GM12865 (cell line): ENCODE data around the gene CDH4.
"Not testable (repeated sequence)": the region's sequence is repeated elsewhere in the genome, so short reads cannot be mapped to it uniquely, and the experiment has no call there.

Experiments
- DNase-seq: peaks from one replicate; pipeline ENCODE4 v3.0.0; 2010; ENCODE audit warnings: low read depth
- H3K4me3 ChIP-seq: 2 replicates; pipeline ENCODE4 v1.5.1; 2011; ENCODE audit warnings: mild to moderate bottlenecking, low read depth, low read length, control low read depth
- CTCF ChIP-seq: IDR thresholded peaks from 2 replicates; pipeline ENCODE4 v1.5.1; 2011; ENCODE audit warnings: low read length, control low read depth, low read depth, inconsistent platforms; ENCODE audit not compliant: insufficient read depth; ENCODE audit errors: missing control alignments

The CDH4 gene

DNA sequence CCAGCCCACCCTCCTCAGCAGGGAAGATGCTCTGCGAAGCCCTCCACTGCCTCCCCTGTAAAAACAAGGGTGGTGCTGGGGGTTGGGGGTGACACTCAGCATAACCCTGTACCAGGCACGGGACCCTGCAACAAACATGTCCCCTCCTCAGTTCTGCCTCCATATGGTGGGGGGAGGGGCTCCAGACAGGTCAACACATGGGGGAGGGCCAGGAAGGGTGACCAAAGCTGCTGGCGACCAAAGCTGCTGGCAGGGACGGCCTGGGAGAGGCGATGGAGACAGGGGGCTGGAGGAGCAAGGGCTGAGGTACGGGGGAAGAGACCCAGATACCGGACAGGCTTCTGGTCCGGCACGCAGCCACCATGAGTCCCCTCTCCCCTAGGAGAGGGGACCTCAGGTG is 690.5 kb downstream of the CDH4 start:
- no peak for TF ChIP-seq CTCF
- H3K4me3 ChIP-seq: no peak overlapping the region
- no peak for DNase-seq

GRCh38 chr20:61944967-61945366 is 692.9 kb downstream of the CDH4 start:
- H3K4me3 ChIP-seq, DNase-seq: not testable (repeated sequence)

DNA sequence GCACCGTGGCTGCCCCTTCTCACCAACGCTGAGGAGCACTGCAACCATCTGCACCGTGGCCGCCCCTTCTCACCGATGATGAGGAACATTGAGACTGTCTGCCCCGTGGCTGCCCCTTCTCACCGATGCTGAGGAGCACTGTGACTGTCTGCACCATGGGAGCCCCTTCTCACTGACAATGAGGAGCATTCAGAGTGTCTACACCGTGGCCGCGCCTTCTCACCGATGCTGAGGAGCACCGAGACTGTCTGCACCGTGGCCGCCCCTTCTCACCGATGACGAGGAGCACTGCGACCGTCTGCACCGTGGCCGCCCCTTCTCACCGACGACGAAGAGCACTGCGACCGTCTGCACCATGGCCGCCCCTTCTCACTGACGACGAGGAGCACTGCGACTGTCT is 693.4 kb downstream of the CDH4 start:
- DNase-seq, H3K4me3 ChIP-seq: not testable (repeated sequence)

- H3K4me3 ChIP-seq, DNase-seq: not testable (repeated sequence)
Measured at GRCh38 chr20:61948056-61948455, 696.0 kb downstream of the CDH4 start.

DNA sequence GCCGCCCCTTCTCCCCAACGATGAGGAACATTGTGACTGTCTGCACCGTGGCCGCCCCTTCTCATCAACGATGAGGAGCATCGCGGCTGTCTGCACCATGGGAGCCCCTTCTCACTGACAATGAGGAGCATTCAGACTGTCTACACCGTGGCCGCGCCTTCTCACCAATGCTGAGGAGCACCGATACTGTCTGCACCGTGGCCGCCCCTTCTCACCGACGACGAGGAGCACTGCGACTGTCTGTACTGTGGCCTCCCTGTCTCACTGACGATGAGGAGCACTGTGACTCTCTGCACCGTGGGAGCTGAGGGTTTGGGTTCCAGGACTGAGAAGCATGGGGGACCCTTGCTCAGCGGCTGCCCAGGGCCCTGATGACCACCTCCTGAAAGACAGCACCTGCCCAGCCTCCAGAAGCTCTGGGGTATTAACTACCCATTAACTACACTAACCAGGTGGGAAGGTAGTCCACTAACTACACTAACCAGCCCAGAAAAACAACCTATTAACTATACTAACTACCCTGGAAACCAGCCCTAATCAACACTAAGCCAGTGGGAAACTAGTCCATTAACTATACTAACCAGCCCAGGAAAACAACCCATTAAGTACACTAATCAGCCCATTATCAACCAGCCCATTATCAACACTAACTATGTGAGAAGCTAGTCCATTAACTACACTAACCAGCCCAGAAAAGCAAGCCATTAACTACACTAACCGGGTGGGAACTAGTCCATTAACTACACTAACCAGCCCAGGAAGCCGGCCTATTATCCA is 696.7 kb downstream of the CDH4 start:
- no peak for DNase-seq
- TF ChIP-seq CTCF: no peak
- no peak overlapping the region for H3K4me3 ChIP-seq

DNA sequence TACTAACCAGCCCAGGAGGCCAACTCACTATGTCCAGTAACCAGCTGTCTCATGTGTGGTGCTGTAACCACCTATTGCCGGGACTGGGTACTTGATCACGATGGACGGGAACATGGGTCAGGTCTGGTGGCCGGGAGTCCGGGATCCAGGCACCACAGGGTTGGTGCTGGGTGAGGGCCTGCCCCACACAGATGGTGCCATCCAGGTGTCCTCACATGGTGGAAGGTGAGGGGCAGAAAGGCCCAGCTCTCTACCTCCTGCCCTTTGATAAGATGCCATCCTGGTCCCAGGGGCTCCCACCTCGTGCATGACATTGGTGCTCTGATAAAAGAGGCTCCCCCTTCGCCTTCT is 697.3 kb downstream of the CDH4 start:
- DNase-seq: no peak
- no peak overlapping the region for H3K4me3 ChIP-seq
- TF ChIP-seq CTCF: no peak

- DNase-seq: no peak
- H3K4me3 ChIP-seq: no peak overlapping the region
- TF ChIP-seq CTCF: no peak
Measured at GRCh38 chr20:61949714-61950640, 697.9 kb downstream of the CDH4 start.

DNA sequence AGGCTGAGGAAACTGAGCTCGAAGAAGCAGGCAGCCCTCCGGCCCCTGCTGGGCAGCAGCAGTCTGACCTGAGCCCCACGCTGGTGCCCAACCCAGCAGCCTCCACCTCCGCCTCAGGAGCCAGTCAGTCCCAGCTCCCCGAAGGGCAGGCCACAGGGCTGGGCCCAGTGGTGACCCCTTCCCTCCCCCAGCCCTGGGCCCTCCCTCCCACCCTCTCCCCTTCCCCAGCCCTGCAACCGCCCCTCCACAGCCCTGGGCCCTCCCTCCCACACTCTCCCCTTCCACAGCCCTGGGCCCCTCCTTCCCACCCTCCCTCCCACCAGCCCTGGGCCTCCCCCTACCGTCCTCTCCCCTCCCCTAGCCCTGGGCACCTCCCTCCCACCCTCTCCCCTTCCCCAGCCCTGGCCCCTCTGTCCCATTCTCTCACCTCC is 698.6 kb downstream of the CDH4 start:
- no peak for TF ChIP-seq CTCF
- no peak overlapping the region for H3K4me3 ChIP-seq
- DNase-seq: no peak
